T-helper 2 cell treated with Interferon-gamma antibody and Interleukin-4, amounts not matched to agents 5 μg/mL and 100 μg/mL, for 36 hours (primary cell): Measurements from ENCODE around the gene GRM4.
A peak's percentile ranks its signal among the peaks of the same experiment; 100 is the strongest.

Source experiments
- DNase-seq: peaks from one replicate; pipeline ENCODE4 v3.0.0; 2021; ENCODE audit warnings: low spot score
- H3K27ac Mint-ChIP-seq: one replicate; pipeline ENCODE4 v1.8.0; 2021; ENCODE audit warnings: mild to moderate bottlenecking, mixed read lengths
- H3K27me3 Mint-ChIP-seq: one replicate; pipeline ENCODE4 v1.8.0; 2021; ENCODE audit warnings: low read depth, mixed read lengths
- H3K36me3 Mint-ChIP-seq: one replicate; pipeline ENCODE4 v1.8.0; 2021; ENCODE audit warnings: low read depth, mixed read lengths
- H3K4me1 Mint-ChIP-seq: one replicate; pipeline ENCODE4 v1.8.0; 2021; ENCODE audit warnings: low read depth, mixed read lengths
- H3K4me3 Mint-ChIP-seq: one replicate; pipeline ENCODE4 v1.8.0; 2022; ENCODE audit warnings: mild to moderate bottlenecking, moderate library complexity, mixed read lengths
- H3K9me3 Mint-ChIP-seq: one replicate; pipeline ENCODE4 v1.8.0; 2021; ENCODE audit warnings: mixed read lengths

GRM4 gene

GRCh38 chr6:34151321-34152041, 5.6 kb upstream of the GRM4 start:
- Mint-ChIP-seq H3K27ac (no peak overlapping the region), H3K27me3 (peaks cover 66% of the 10 kb centered on the region), H3K4me3 (no peak overlapping the region), H3K36me3 (no peaks in the 10 kb centered on the region), H3K9me3 (no peaks in the 10 kb centered on the region), H3K4me1 (no peaks in the 10 kb centered on the region)
- DNase-seq: no peak

- no peak for DNase-seq
- Mint-ChIP-seq H3K4me3 (no peak overlapping the region), H3K36me3 (no peaks in the 10 kb centered on the region), H3K9me3 (no peaks in the 10 kb centered on the region), H3K27me3 (peaks cover 70% of the 10 kb centered on the region), H3K4me1 (no peaks in the 10 kb centered on the region), H3K27ac (no peak overlapping the region)
Measured at GRCh38 chr6:34150766-34151165, 4.9 kb upstream of the GRM4 start.

GRCh38 chr6:34149831-34150400, 4.0 kb upstream of the GRM4 start:
- Mint-ChIP-seq H3K4me1 (no peaks in the 10 kb centered on the region), H3K36me3 (no peaks in the 10 kb centered on the region), H3K27ac (no peak overlapping the region), H3K4me3 (no peak overlapping the region), H3K27me3 (peaks cover 68% of the 10 kb centered on the region), H3K9me3 (no peaks in the 10 kb centered on the region)
- DNase-seq: no peak

- no peak overlapping the region for H3K4me3 Mint-ChIP-seq
- H3K9me3 Mint-ChIP-seq: no peaks in the 10 kb centered on the region
- no peak overlapping the region for H3K27ac Mint-ChIP-seq
- no peak for DNase-seq
- H3K4me1 Mint-ChIP-seq: no peaks in the 10 kb centered on the region
- peaks cover 68% of the 10 kb centered on the region for H3K27me3 Mint-ChIP-seq
- no peaks in the 10 kb centered on the region for H3K36me3 Mint-ChIP-seq
Measured at GRCh38 chr6:34149452-34149810, 3.5 kb upstream of the GRM4 start.

GRCh38 chr6:34148631-34149451, 3.0 kb upstream of the GRM4 start:
- no peak overlapping the region for H3K27ac Mint-ChIP-seq

GRCh38 chr6:34147906-34148630, 2.2 kb upstream of the GRM4 start:
- Mint-ChIP-seq H3K9me3 (no peaks in the 10 kb centered on the region), H3K27me3 (peaks cover 67% of the 10 kb centered on the region), H3K4me1 (no peaks in the 10 kb centered on the region), H3K27ac (no peak overlapping the region), H3K4me3 (no peak overlapping the region), H3K36me3 (no peaks in the 10 kb centered on the region)
- DNase-seq: no peak

More at GRCh38 chr6:34148631-34149451, 3.0 kb upstream of the GRM4 start:
- Mint-ChIP-seq H3K36me3 (no peaks in the 10 kb centered on the region), H3K4me3 (no peak overlapping the region), H3K9me3 (no peaks in the 10 kb centered on the region), H3K27me3 (peaks cover 63% of the 10 kb centered on the region), H3K4me1 (no peaks in the 10 kb centered on the region)
- DNase-seq: no peak

- Mint-ChIP-seq H3K4me3 (no peak overlapping the region), H3K36me3 (no peaks in the 10 kb centered on the region), H3K4me1 (no peaks in the 10 kb centered on the region), H3K9me3 (no peaks in the 10 kb centered on the region), H3K27ac (no peak overlapping the region), H3K27me3 (peaks cover 68% of the 10 kb centered on the region)
- no peak for DNase-seq
Measured at GRCh38 chr6:34146801-34147592, 1.1 kb upstream of the GRM4 start.

- Mint-ChIP-seq H3K4me1 (no peaks in the 10 kb centered on the region), H3K4me3 (no peak overlapping the region), H3K27me3 (peaks cover 68% of the 10 kb centered on the region), H3K9me3 (no peaks in the 10 kb centered on the region), H3K27ac (no peak overlapping the region), H3K36me3 (no peaks in the 10 kb centered on the region)
- DNase-seq: no peak
Measured at GRCh38 chr6:34145161-34146020, 496 bp downstream of the GRM4 start.

- Mint-ChIP-seq H3K4me3 (peak overlapping the region; percentile 18), H3K27me3 (peaks cover 67% of the 10 kb centered on the region)
Measured at GRCh38 chr6:34144581-34145160, 1.2 kb downstream of the GRM4 start.

GRCh38 chr6:34143884-34144580, 1.9 kb downstream of the GRM4 start:
- no peaks in the 10 kb centered on the region for H3K4me1 Mint-ChIP-seq
- H3K27ac Mint-ChIP-seq: no peak overlapping the region
- no peaks in the 10 kb centered on the region for H3K36me3 Mint-ChIP-seq
- no peak overlapping the region for H3K4me3 Mint-ChIP-seq
- H3K9me3 Mint-ChIP-seq: no peaks in the 10 kb centered on the region
- DNase-seq: peak; percentile 12
- peaks cover 70% of the 10 kb centered on the region for H3K27me3 Mint-ChIP-seq

More at GRCh38 chr6:34144581-34145160, 1.2 kb downstream of the GRM4 start:
- DNase-seq: no peak
- Mint-ChIP-seq H3K27ac (no peak overlapping the region), H3K9me3 (no peaks in the 10 kb centered on the region), H3K4me1 (no peaks in the 10 kb centered on the region), H3K36me3 (no peaks in the 10 kb centered on the region)

- Mint-ChIP-seq H3K4me1 (no peaks in the 10 kb centered on the region), H3K4me3 (no peak overlapping the region), H3K27me3 (peaks cover 72% of the 10 kb centered on the region), H3K9me3 (no peaks in the 10 kb centered on the region), H3K27ac (no peak overlapping the region), H3K36me3 (no peaks in the 10 kb centered on the region)
- DNase-seq: no peak
Measured at GRCh38 chr6:34143196-34143883, 2.5 kb downstream of the GRM4 start.
